WTC11 (cell line): ENCODE measurements around the gene NSMF. TPM values are rescaled to one million over a fixed set of nuclear protein-coding genes. Genes with fewer than 3 reads are reported as not detected.

Experiments used
- ATAC-seq: fragments of 200-7000 bp; cut with Tn5 transposase; 2 replicates; pipeline ENCODE4 v1.10.0; 2021; ENCODE audit warnings: mild to moderate bottlenecking, moderate library complexity
- CTCF ChIA-PET: fragments of 300-600 bp; sonication (Branson Sonifier 250); formaldehyde crosslinking; loops from one replicate; lab custom pipeline; 2021; ENCODE audit warnings: antibody characterized with exemption; lab: Charles Lee
- POLR2A ChIA-PET: fragments of 350-600 bp; sonication (Branson Sonifier 250); formaldehyde crosslinking; loops from one replicate; lab custom pipeline; 2021; ENCODE audit warnings: antibody characterized with exemption; lab: Charles Lee
- DNase-seq: peaks from one replicate; pipeline ENCODE4 v3.0.0; 2021; ENCODE audit warnings: low spot score
- H3K27ac Mint-ChIP-seq: 2 replicates; pipeline ENCODE4 v1.8.0; 2021; ENCODE audit warnings: mixed read lengths
- H3K27me3 Mint-ChIP-seq: 2 replicates; pipeline ENCODE4 v1.8.0; 2021; ENCODE audit warnings: low read depth, mild to moderate bottlenecking, moderate library complexity, mixed read lengths
- H3K36me3 Mint-ChIP-seq: 2 replicates; pipeline ENCODE4 v1.8.0; 2021; ENCODE audit warnings: mixed read lengths
- H3K4me1 Mint-ChIP-seq: 2 replicates; pipeline ENCODE4 v1.8.0; 2022; ENCODE audit warnings: mixed read lengths
- H3K4me3 Mint-ChIP-seq: 2 replicates; pipeline ENCODE4 v1.8.0; 2021; ENCODE audit warnings: mild to moderate bottlenecking, moderate library complexity, mixed read lengths
- H3K9me3 Mint-ChIP-seq: 2 replicates; pipeline ENCODE4 v1.8.0; 2021; ENCODE audit warnings: mixed read lengths
- CBFB ChIP-seq: sonication (generic); formaldehyde crosslinking; IDR thresholded peaks from 2 replicates; pipeline ENCODE4 v1.8.1; 2022; ENCODE audit warnings: mild to moderate bottlenecking, low read depth, missing genetic modification reagents
- CREM ChIP-seq: sonication (generic); formaldehyde crosslinking; IDR thresholded peaks from 2 replicates; pipeline ENCODE4 v1.8.1; 2022; ENCODE audit warnings: mild to moderate bottlenecking, missing genetic modification reagents, moderate library complexity
- ELF4 ChIP-seq: sonication (generic); formaldehyde crosslinking; IDR thresholded peaks from 2 replicates; pipeline ENCODE4 v1.8.1; 2022; ENCODE audit warnings: low read depth, mild to moderate bottlenecking, moderate library complexity, missing genetic modification reagents
- ESRRA ChIP-seq: sonication (generic); formaldehyde crosslinking; IDR thresholded peaks from 2 replicates; pipeline ENCODE4 v1.8.1; 2022; ENCODE audit warnings: mild to moderate bottlenecking, missing genetic modification reagents, borderline replicate concordance
- ETV6 ChIP-seq: sonication (generic); formaldehyde crosslinking; IDR thresholded peaks from 2 replicates; pipeline ENCODE4 v1.8.1; 2022; ENCODE audit warnings: mild to moderate bottlenecking, missing genetic modification reagents
- FOXP1 ChIP-seq: sonication (generic); formaldehyde crosslinking; IDR thresholded peaks from 2 replicates; pipeline ENCODE4 v1.8.0; 2022; ENCODE audit warnings: missing genetic modification reagents, mild to moderate bottlenecking, moderate library complexity, borderline replicate concordance
- NR3C1 ChIP-seq: sonication (generic); formaldehyde crosslinking; conservative IDR thresholded peaks from 2 replicates; pipeline ENCODE4 v1.8.1; 2023; ENCODE audit warnings: low read depth, mild to moderate bottlenecking, missing genetic modification reagents
- RORB ChIP-seq: fragments of 250-450 bp; sonication (Bioruptor Pico); IDR thresholded peaks from 2 replicates; pipeline ENCODE4 v1.9.0; 2021; ENCODE audit warnings: mild to moderate bottlenecking
- SMAD4 ChIP-seq: sonication (generic); formaldehyde crosslinking; IDR thresholded peaks from 2 replicates; pipeline ENCODE4 v1.8.0; 2022; ENCODE audit warnings: mild to moderate bottlenecking, missing genetic modification reagents
- SOX15 ChIP-seq: fragments of 250-450 bp; sonication (Bioruptor Pico); IDR thresholded peaks from 2 replicates; pipeline ENCODE4 v1.9.0; 2021; ENCODE audit warnings: mild to moderate bottlenecking
- TP53 ChIP-seq: sonication (generic); formaldehyde crosslinking; IDR thresholded peaks from 2 replicates; pipeline ENCODE4 v1.8.1; 2023; ENCODE audit warnings: mild to moderate bottlenecking, missing genetic modification reagents
- ZNF138 ChIP-seq: sonication (generic); formaldehyde crosslinking; conservative IDR thresholded peaks from 2 replicates; pipeline ENCODE4 v1.8.1; 2022; ENCODE audit warnings: mild to moderate bottlenecking, moderate library complexity, missing genetic modification reagents
- ZNF219 ChIP-seq: sonication (generic); formaldehyde crosslinking; IDR thresholded peaks from 2 replicates; pipeline ENCODE4 v1.8.0; 2023; ENCODE audit warnings: missing genetic modification reagents, mild to moderate bottlenecking, borderline replicate concordance
- ZNF416 ChIP-seq: fragments of 250-450 bp; sonication (Bioruptor Pico); IDR thresholded peaks from 2 replicates; pipeline ENCODE4 v1.9.0; 2021; ENCODE audit warnings: mild to moderate bottlenecking, inconsistent platforms
- ZNF512 ChIP-seq: sonication (generic); formaldehyde crosslinking; IDR thresholded peaks from 2 replicates; pipeline ENCODE4 v1.8.1; 2022; ENCODE audit warnings: missing genetic modification reagents, borderline replicate concordance
- ZNF671 ChIP-seq: fragments of 250-450 bp; sonication (Bioruptor Pico); IDR thresholded peaks from 2 replicates; pipeline ENCODE4 v1.8.0; 2021; ENCODE audit warnings: mild to moderate bottlenecking
- total RNA-seq: library from RNA; stranded (reverse); gene quantifications from 3 replicates; pipeline ENCODE4 v1.2.3, GENCODE V29; 2021
- TF ChIP-seq, protein P1 (sequence below): sonication (generic); formaldehyde crosslinking; IDR thresholded peaks from 2 replicates; pipeline ENCODE4 v1.8.1; 2023; ENCODE audit warnings: mild to moderate bottlenecking, missing genetic modification reagents, moderate library complexity
- TF ChIP-seq, protein P2 (sequence below): sonication (generic); formaldehyde crosslinking; IDR thresholded peaks from 2 replicates; pipeline ENCODE4 v1.8.0; 2023; ENCODE audit warnings: missing genetic modification reagents
- TF ChIP-seq, protein P3 (sequence below): fragments of 250-450 bp; sonication (Bioruptor Pico); IDR thresholded peaks from 2 replicates; pipeline ENCODE4 v1.8.0; 2021; ENCODE audit warnings: mild to moderate bottlenecking

NSMF gene
- total RNA-seq, 1 experiment from 2014 or later = 61.9 TPM

DNA sequence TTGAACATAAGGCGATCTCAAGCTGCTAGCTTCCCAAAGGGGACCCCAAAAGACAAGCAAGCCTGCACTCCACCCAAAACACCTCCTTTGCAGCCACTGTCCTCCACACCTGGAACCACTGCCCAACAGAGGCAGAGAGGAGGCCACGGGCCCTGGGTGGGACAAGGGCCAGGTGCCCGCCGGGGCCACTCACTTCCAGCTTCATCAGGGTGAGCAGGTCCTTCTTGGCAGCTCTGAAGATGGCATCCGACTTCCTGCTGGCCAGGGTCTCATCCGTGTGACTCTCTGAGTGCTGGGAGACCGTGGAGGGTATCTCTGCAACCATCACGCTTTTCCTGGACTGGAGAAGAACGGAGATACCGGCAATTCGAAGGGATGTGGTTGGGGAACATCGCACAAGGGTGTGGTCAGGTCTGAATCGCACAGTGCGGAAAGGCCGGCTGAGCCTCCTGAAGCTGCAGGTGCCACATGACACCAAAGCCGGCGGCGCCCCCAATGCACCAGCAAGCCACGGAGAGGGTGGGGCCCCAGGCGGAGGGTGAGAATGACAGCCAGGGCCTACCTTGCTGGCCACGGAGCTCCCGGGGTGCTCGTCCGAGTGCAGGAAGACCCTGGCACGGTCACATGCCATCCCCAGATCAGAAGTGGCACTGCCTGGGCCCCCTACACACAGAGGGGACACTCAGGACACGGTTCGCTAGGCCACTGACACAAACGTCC is 46.4 kb upstream of the NSMF start:
- CTCF ChIA-PET = no interaction called here
- Mint-ChIP-seq H3K4me1 (no peaks in the 10 kb centered on the region), H3K36me3 (peaks cover 20% of the 10 kb centered on the region), H3K4me3 (no peak overlapping the region), H3K9me3 (peaks cover 39% of the 10 kb centered on the region), H3K27ac (no peak overlapping the region), H3K27me3 (peaks cover 13% of the 10 kb centered on the region)
- no peak for TF ChIP-seq ZNF219 (CRISPR knock-in tag)
- TF ChIP-seq, protein P1, sequence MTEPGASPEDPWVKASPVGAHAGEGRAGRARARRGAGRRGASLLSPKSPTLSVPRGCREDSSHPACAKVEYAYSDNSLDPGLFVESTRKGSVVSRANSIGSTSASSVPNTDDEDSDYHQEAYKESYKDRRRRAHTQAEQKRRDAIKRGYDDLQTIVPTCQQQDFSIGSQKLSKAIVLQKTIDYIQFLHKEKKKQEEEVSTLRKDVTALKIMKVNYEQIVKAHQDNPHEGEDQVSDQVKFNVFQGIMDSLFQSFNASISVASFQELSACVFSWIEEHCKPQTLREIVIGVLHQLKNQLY (CRISPR knock-in tag) = no peak
- TF ChIP-seq ESRRA (CRISPR knock-in tag) = no peak
- no peak for TF ChIP-seq ZNF671 (CRISPR knock-in tag)
- no peak for TF ChIP-seq ELF4
- no peak for TF ChIP-seq FOXP1 (CRISPR knock-in tag)
- TF ChIP-seq NR3C1 (CRISPR knock-in tag) = no peak
- TF ChIP-seq CBFB = no peak
- no peak for TF ChIP-seq CREM
- no peak for TF ChIP-seq TP53 (CRISPR knock-in tag)
- TF ChIP-seq ZNF512 = no peak
- no peak for TF ChIP-seq ETV6 (CRISPR knock-in tag)
- TF ChIP-seq RORB (CRISPR knock-in tag) = no peak
- TF ChIP-seq, protein P2, sequence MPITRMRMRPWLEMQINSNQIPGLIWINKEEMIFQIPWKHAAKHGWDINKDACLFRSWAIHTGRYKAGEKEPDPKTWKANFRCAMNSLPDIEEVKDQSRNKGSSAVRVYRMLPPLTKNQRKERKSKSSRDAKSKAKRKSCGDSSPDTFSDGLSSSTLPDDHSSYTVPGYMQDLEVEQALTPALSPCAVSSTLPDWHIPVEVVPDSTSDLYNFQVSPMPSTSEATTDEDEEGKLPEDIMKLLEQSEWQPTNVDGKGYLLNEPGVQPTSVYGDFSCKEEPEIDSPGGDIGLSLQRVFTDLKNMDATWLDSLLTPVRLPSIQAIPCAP (CRISPR knock-in tag) = no peak
- no peak for TF ChIP-seq SOX15 (CRISPR knock-in tag)
- TF ChIP-seq ZNF138 = no peak
- POLR2A ChIA-PET = no interaction called here
- ATAC-seq (no peak), DNase-seq (no peak)

DNA sequence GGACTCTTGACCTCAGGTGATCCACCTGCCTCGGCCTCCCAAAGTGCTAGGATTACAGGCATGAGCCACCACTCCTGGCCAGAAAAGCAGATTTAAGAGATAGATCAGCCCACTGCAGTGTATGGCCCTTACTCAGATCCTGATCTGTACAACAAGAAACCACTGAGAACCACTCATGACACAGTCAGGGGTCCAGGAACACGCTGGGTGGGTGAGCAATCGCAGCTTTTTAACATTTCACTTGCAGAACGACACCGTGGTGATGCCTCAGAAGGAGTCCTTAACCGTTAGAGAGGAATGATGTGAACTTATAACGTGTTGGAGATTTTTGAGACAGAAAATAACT is 45.3 kb upstream of the NSMF start:
- Mint-ChIP-seq H3K27ac (no peak overlapping the region), H3K9me3 (peaks cover 32% of the 10 kb centered on the region), H3K27me3 (peaks cover 13% of the 10 kb centered on the region), H3K4me1 (no peaks in the 10 kb centered on the region), H3K4me3 (no peak overlapping the region), H3K36me3 (peaks cover 16% of the 10 kb centered on the region)
- DNase-seq = no peak
- ChIA-PET POLR2A (no interaction called here), CTCF (no interaction called here)
- TF ChIP-seq, protein P3, sequence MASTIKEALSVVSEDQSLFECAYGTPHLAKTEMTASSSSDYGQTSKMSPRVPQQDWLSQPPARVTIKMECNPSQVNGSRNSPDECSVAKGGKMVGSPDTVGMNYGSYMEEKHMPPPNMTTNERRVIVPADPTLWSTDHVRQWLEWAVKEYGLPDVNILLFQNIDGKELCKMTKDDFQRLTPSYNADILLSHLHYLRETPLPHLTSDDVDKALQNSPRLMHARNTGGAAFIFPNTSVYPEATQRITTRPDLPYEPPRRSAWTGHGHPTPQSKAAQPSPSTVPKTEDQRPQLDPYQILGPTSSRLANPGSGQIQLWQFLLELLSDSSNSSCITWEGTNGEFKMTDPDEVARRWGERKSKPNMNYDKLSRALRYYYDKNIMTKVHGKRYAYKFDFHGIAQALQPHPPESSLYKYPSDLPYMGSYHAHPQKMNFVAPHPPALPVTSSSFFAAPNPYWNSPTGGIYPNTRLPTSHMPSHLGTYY (CRISPR knock-in tag) = no peak
- TF ChIP-seq ELF4 = no peak
- ATAC-seq = no peak

DNA sequence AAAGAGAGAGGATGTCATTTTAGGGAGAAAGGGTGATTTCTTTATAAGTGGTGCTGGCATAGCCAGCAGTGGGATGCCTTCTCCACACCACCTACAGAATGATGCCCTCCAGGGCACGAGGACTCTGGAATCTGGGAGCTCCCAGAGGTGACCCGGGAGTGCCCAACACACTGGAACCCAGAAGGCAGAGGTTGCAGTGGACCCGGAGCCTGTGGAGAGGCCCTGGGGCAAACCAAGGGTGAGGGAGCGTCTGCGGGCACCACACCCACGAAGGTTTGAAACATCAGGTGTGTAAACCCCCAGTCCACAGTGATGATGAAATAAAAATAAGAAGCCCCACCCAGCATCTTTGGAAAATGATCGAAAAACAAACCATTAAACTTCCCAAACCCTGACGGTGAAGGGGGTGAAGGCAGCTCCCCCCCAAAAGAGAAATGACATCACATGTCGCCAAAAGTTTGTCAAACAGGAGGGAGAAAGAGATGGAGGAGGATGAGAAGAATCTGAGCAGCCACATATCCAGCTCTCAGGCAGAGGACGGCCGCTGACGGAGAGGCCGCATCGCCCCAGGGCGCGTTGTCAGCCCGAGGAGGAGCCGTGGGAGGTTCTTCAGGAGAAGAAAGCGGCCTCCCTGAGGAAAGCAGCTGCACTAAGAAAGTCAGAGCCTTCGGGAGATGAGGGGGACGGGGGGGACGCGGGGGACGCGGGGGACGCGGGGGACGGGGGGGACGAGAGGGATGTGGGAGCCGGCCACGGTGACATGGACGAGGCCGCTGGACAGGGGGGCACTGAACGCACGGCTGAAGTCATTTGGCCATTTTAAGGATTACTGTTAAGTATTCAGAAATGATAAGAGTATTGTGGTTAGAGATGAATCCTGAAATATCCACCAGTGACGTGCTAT is 43.1 kb upstream of the NSMF start:
- Mint-ChIP-seq H3K36me3 (peaks cover 16% of the 10 kb centered on the region), H3K4me1 (no peaks in the 10 kb centered on the region), H3K9me3 (peaks cover 26% of the 10 kb centered on the region), H3K4me3 (no peak overlapping the region), H3K27ac (peak overlapping the region; percentile 57), H3K27me3 (peaks cover 13% of the 10 kb centered on the region)
- POLR2A ChIA-PET = no interaction called here
- no peak for DNase-seq
- CTCF ChIA-PET = no interaction called here
- TF ChIP-seq ZNF416 (no peak), SMAD4 (CRISPR knock-in tag) (no peak)
- no peak for ATAC-seq
